GM23248 (cell line): ENCODE measurements around the gene MRPS7.

Experiments used
- EZH2 ChIP-seq: fragments of 200-600 bp; sonication (generic); IDR thresholded peaks from 2 replicates; pipeline ENCODE4 v1.6.1; 2018; ENCODE audit warnings: antibody characterized with exemption, mild to moderate bottlenecking; ENCODE audit not compliant: insufficient read depth, poor library complexity, severe bottlenecking
- EZH2phosphoT487 ChIP-seq: fragments of 200-600 bp; sonication (generic); IDR thresholded peaks from 2 replicates; pipeline ENCODE4 v1.6.1; 2018; ENCODE audit warnings: antibody characterized with exemption, moderate library complexity, mild to moderate bottlenecking, low read depth; ENCODE audit not compliant: insufficient read depth

DNA sequence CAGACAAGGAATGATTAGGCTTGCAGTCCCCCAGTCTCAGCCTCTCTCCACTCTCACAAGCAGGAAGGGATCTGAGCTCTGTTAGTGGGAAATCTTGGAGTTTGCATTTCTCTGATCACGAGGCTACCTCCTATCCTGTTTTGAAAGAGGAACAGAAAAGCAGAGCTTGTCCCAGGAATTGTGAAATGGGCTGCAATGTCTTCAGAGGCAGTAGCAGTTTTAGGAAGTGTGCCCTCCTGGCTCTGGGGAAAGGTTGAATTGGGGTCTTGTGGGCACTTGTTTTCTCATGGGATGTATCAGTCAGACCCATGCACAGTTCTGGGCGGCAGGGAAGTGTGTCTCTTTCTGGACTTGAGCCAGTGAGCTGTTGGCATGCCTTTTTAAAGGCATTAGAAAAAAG is 33.4 kb upstream of the MRPS7 start:
- TF ChIP-seq EZH2, result no peak
- no peak for TF ChIP-seq EZH2phosphoT487
